H1 (cell line): Measurements from ENCODE around the gene TMA7B. TPM values are rescaled to one million over a fixed set of nuclear protein-coding genes. Genes with fewer than 3 reads are reported as not detected.

Experiments used
- CTCF ChIA-PET: fragments of 300-600 bp; sonication (Branson Sonifier 250); formaldehyde crosslinking; loops from one replicate; lab custom pipeline; 2021; ENCODE audit not compliant: partially characterized antibody; lab: Charles Lee
- POLR2A ChIA-PET: fragments of 300-600 bp; sonication (Branson Sonifier 250); formaldehyde crosslinking; loops from one replicate; lab custom pipeline; 2021; ENCODE audit warnings: inconsistent platforms; ENCODE audit not compliant: partially characterized antibody; lab: Charles Lee
- DNase-seq, 2 experiments: peaks; one replicate each; pipeline versions ENCODE4 v3.0.0 to v3.0.0-alpha.2; 2010 to 2022; ENCODE audit warnings: low spot score in 2 of 2, low read depth in 1 of 2, mixed read lengths in 1 of 2
- FAIRE-seq: peaks from 2 replicates; lab custom pipeline; 2011; peaks lifted over from hg19 to GRCh38; lab: Jason Lieb, UNC
- H2AFZ ChIP-seq: 2 replicates; pipeline ENCODE4 v1.8.1; 2012; ENCODE audit warnings: low read length, inconsistent platforms
- H2AK5ac ChIP-seq: 2 replicates; pipeline ENCODE4 v1.6.1; 2013; ENCODE audit warnings: low read depth, low read length
- H2BK120ac ChIP-seq: replicated peaks from 2 replicates; pipeline ENCODE3; 2013; ENCODE audit warnings: low read depth, low read length, inconsistent platforms
- H2BK12ac ChIP-seq: 2 replicates; pipeline ENCODE4 v1.6.1; 2013; ENCODE audit warnings: low read depth, low read length
- H2BK15ac ChIP-seq: 2 replicates; pipeline ENCODE4 v1.6.1; 2013; ENCODE audit warnings: low read length
- H2BK20ac ChIP-seq: 2 replicates; pipeline ENCODE4 v1.6.1; 2013; ENCODE audit warnings: low read length
- H2BK5ac ChIP-seq: 2 replicates; pipeline ENCODE4 v1.6.1; 2013; ENCODE audit warnings: low read depth, low read length
- H3K14ac ChIP-seq: 2 replicates; pipeline ENCODE4 v1.6.1; 2013; ENCODE audit warnings: inconsistent platforms; ENCODE audit not compliant: insufficient read length
- H3K18ac ChIP-seq: 2 replicates; pipeline ENCODE4 v1.6.1; 2013; ENCODE audit warnings: low read length; ENCODE audit errors: extremely low read depth
- H3K23ac ChIP-seq: 2 replicates; pipeline ENCODE4 v1.6.1; 2013; ENCODE audit warnings: inconsistent platforms; ENCODE audit not compliant: insufficient read length
- H3K23me2 ChIP-seq: 2 replicates; pipeline ENCODE4 v1.6.1; 2013; ENCODE audit warnings: low read depth, low read length
- H3K27ac ChIP-seq: 2 replicates; pipeline ENCODE4 v1.6.1; 2011; ENCODE audit warnings: low read depth, low read length, inconsistent platforms
- H3K27me3 ChIP-seq, 4 experiments: replicated peaks in 1 of 4; 1 replicate in 1 of 4; 2 replicates in 3 of 4; pipeline versions ENCODE4 v1.6.1 to v1.8.1; 2011 to 2013; ENCODE audit warnings: low read length in 3 of 4, mild to moderate bottlenecking in 3 of 4, inconsistent platforms in 2 of 4, mixed read lengths in 2 of 4, moderate library complexity in 1 of 4; ENCODE audit not compliant: control insufficient read depth in 3 of 4, insufficient read depth in 3 of 4; ENCODE audit errors: extremely low read depth in 1 of 4
- H3K36me3 ChIP-seq, 4 experiments: 2 replicates each; pipeline versions ENCODE4 v1.6.1 to v1.8.1; 2011 to 2013; ENCODE audit warnings: mild to moderate bottlenecking in 4 of 4, low read length in 3 of 4, moderate library complexity in 2 of 4, control low read depth in 1 of 4, inconsistent platforms in 1 of 4; ENCODE audit not compliant: insufficient read depth in 4 of 4, control insufficient read depth in 2 of 4
- H3K4ac ChIP-seq: replicated peaks from 2 replicates; pipeline ENCODE3; 2013; ENCODE audit warnings: low read length, low read depth, mixed read lengths, inconsistent platforms; ENCODE audit not compliant: insufficient read length
- H3K4me1 ChIP-seq, 4 experiments: replicated peaks in 1 of 4; 1 replicate in 1 of 4; 2 replicates in 3 of 4; pipeline versions ENCODE4 v1.6.1 to v1.8.1; 2011 to 2013; ENCODE audit warnings: low read length in 3 of 4, inconsistent platforms in 2 of 4, mixed read lengths in 1 of 4; ENCODE audit not compliant: insufficient read depth in 4 of 4, control insufficient read depth in 3 of 4
- H3K4me2 ChIP-seq, 2 experiments: 2 replicates each; pipeline versions ENCODE4 v1.6.1 to v1.8.1; 2011 to 2013; ENCODE audit warnings: low read depth in 2 of 2, low read length in 2 of 2, control low read depth in 1 of 2, inconsistent platforms in 1 of 2, mild to moderate bottlenecking in 1 of 2; ENCODE audit not compliant: insufficient read depth in 1 of 2
- H3K4me3 ChIP-seq, 4 experiments: fragments of 200-600, 300-600 bp in 1 of 4; sonication (generic), shearing (Covaris generic), sonication (Bioruptor Twin) in 1 of 4; 2 replicates each; pipeline versions ENCODE4 v1.5.1 to v1.8.1; 2011 to 2016; ENCODE audit warnings: low read length in 4 of 4, low read depth in 3 of 4, control low read depth in 2 of 4, inconsistent platforms in 2 of 4, mild to moderate bottlenecking in 2 of 4, mixed read lengths in 1 of 4, moderate library complexity in 1 of 4; ENCODE audit not compliant: insufficient read depth in 2 of 4; ENCODE audit errors: extremely low read depth in 1 of 4
- H3K56ac ChIP-seq: replicated peaks from 2 replicates; pipeline ENCODE3; 2013; ENCODE audit warnings: low read depth, mild to moderate bottlenecking, mixed read lengths, low read length, inconsistent platforms; ENCODE audit not compliant: insufficient read length
- H3K79me1 ChIP-seq: 2 replicates; pipeline ENCODE4 v1.6.1; 2013; ENCODE audit warnings: low read depth, low read length, control low read depth
- H3K79me2 ChIP-seq, 2 experiments: 2 replicates each; pipeline versions ENCODE4 v1.6.1 to v1.8.1; 2012 to 2013; ENCODE audit warnings: low read length in 2 of 2, mild to moderate bottlenecking in 2 of 2, inconsistent platforms in 1 of 2; ENCODE audit not compliant: insufficient read depth in 2 of 2, control insufficient read depth in 1 of 2
- H3K9ac ChIP-seq, 4 experiments: replicated peaks in 1 of 4; 1 replicate in 1 of 4; 2 replicates in 3 of 4; pipeline versions ENCODE4 v1.6.1 to v1.8.1; 2011 to 2013; ENCODE audit warnings: low read depth in 3 of 4, low read length in 3 of 4, control low read depth in 2 of 4, mild to moderate bottlenecking in 2 of 4, moderate library complexity in 2 of 4, inconsistent platforms in 1 of 4; ENCODE audit errors: extremely low read depth in 1 of 4
- H3K9me3 ChIP-seq, 2 experiments: 2 replicates each; pipeline versions ENCODE4 v1.6.1 to v1.8.1; 2012 to 2013; ENCODE audit warnings: mild to moderate bottlenecking in 2 of 2, moderate library complexity in 2 of 2, control low read depth in 1 of 2, inconsistent platforms in 1 of 2, low read depth in 1 of 2, low read length in 1 of 2, mixed read lengths in 1 of 2; ENCODE audit not compliant: insufficient read depth in 2 of 2
- H4K20me1 ChIP-seq, 2 experiments: replicated peaks in 1 of 2; 2 replicates each; pipeline versions ENCODE3 to v1.8.1; 2011 to 2013; ENCODE audit warnings: inconsistent platforms in 2 of 2, low read length in 2 of 2, mild to moderate bottlenecking in 1 of 2; ENCODE audit not compliant: insufficient read depth in 2 of 2, control insufficient read depth in 1 of 2
- H4K5ac ChIP-seq: 2 replicates; pipeline ENCODE4 v1.6.1; 2013; ENCODE audit warnings: low read length, low read depth, mixed read lengths, inconsistent platforms; ENCODE audit not compliant: insufficient read length
- H4K8ac ChIP-seq: 2 replicates; pipeline ENCODE4 v1.8.0; 2013; ENCODE audit warnings: mild to moderate bottlenecking, moderate library complexity, low read length, inconsistent platforms; ENCODE audit not compliant: insufficient read depth; ENCODE audit errors: extremely low read depth
- H4K91ac ChIP-seq: replicated peaks from 2 replicates; pipeline ENCODE3; 2013; ENCODE audit warnings: low read length, mixed read lengths, inconsistent platforms; ENCODE audit not compliant: insufficient read length
- ASH2L ChIP-seq: fragments of 200-600, 300-600 bp; sonication (generic); IDR thresholded peaks from one replicate; pipeline ENCODE4 v1.7.1; 2017; ENCODE audit warnings: low read length
- RXRA ChIP-seq: IDR thresholded peaks from 2 replicates; pipeline ENCODE4 v1.6.1; 2011; ENCODE audit warnings: low read depth, mild to moderate bottlenecking, low read length, moderate library complexity; ENCODE audit not compliant: insufficient read depth
- SIN3A ChIP-seq, 2 experiments: IDR thresholded peaks in 1 of 2; conservative IDR thresholded peaks in 1 of 2; 2 replicates each; pipeline ENCODE4 v1.6.1; 2011 to 2012; ENCODE audit warnings: low read length in 2 of 2, improper control_type of control experiment in 1 of 2, low read depth in 1 of 2, mild to moderate bottlenecking in 1 of 2
- SP1 ChIP-seq: IDR thresholded peaks from 2 replicates; pipeline ENCODE4 v1.6.1; 2011; ENCODE audit warnings: low read depth, low read length
- TAF7 ChIP-seq: optimal IDR thresholded peaks from 2 replicates; pipeline ENCODE3; 2011; ENCODE audit warnings: low read depth, mild to moderate bottlenecking, inconsistent platforms, low read length, moderate library complexity, borderline replicate concordance
- TEAD4 ChIP-seq: IDR thresholded peaks from 2 replicates; pipeline ENCODE4 v1.6.1; 2012; ENCODE audit warnings: low read depth, low read length, inconsistent platforms, mixed read lengths
- WGBS, 2 experiments: shearing (Covaris generic) in 1 of 2; methylation state at CpG; one replicate each; pipeline versions ENCODE4 v1.1.6 to v1.1.7; 2013 to 2015; ENCODE audit warnings: low lambda C conversion rate in 2 of 2, mixed read lengths in 2 of 2, inconsistent platforms in 1 of 2, low coverage in 1 of 2, missing lambda C conversion rate in 1 of 2; ENCODE audit not compliant: insufficient replicate concordance in 2 of 2, insufficient coverage in 1 of 2, insufficient read length in 1 of 2; ENCODE audit errors: extremely low coverage in 1 of 2, missing lambda C conversion rate in 1 of 2; 5-methylcytosine and 5-hydroxymethylcytosine counted together
- polyA plus RNA-seq, 7 experiments: library from polyadenylated mRNA; depleted of rRNA in 3 of 7; stranded (reverse) in 5 of 7; unstranded in 2 of 7; fragments of >200 nt in 5 of 7; fragments of 200-250 nt in 2 of 7; gene quantifications; 1 replicate in 5 of 7; 2 replicates in 1 of 7; 4 replicates in 1 of 7; pipeline versions ENCODE4 v1.2.1 to v1.2.3, GENCODE V29; 2011 to 2013; ENCODE audit warnings: missing spikeins in 2 of 7, mixed read lengths in 2 of 7
- total RNA-seq: library from RNA; stranded (reverse); fragmentation: NEBNext Ultra II Directional; extraction: Animal tissue kit (Norgen Biotek cat#: 25700); gene quantifications from 2 replicates; pipeline ENCODE4 v1.2.1, GENCODE V29; 2021

The TMA7B gene
- total and polyA plus RNA-seq, 2 of the 8 experiments (the other 6 are each of a cell fraction or from before 2014, with no cell fraction given), result not detected

GRCh38 chr22:39984746-39985145 is 24.5 kb downstream of the TMA7B start:
- H3K79me2 ChIP-seq, result no peaks in the 10 kb centered on the region
- H3K9ac ChIP-seq, result no peak overlapping the region
- H3K9me3 ChIP-seq, result no peaks in the 10 kb centered on the region
- no peaks in the 10 kb centered on the region for H3K36me3 ChIP-seq
- TF ChIP-seq ASH2L, result no peak
- no peak for TF ChIP-seq SP1
- no peak for TF ChIP-seq TAF7
- no peak for TF ChIP-seq SIN3A (conservative IDR thresholded peaks at IDR 0.05 in 1 of 2, IDR thresholded peaks at IDR 0.05 in 1 of 2; ENCODE audit: low read depth in 1 of 2, low read length in 2 of 2)
- TF ChIP-seq TEAD4, result no peak
- TF ChIP-seq RXRA, result no peak
- CTCF ChIA-PET, result interaction anchor here (0.5 to 2.1 kb wide), 7 partner anchors 9 to 469 kb away, joined by 3 to 13 read pairs (median 4); no protein-coding TSS in a partner anchor
- no peak overlapping the region for H2BK120ac ChIP-seq
- no peaks in the 10 kb centered on the region for H3K79me1 ChIP-seq
- no peaks in the 10 kb centered on the region for H4K20me1 ChIP-seq
- no peak overlapping the region for H2AFZ ChIP-seq
- no peak overlapping the region for H3K14ac ChIP-seq
- peaks cover 0 to 3% (median 2%) of the 10 kb centered on the region in 4 experiments; a peak in 3 of 7 replicates for H3K4me1 ChIP-seq
- peaks cover 2% of the 10 kb centered on the region; the same call in 1 of the 2 replicates for H3K23me2 ChIP-seq
- H3K4me3 ChIP-seq, result no peak overlapping the region
- H2BK15ac ChIP-seq, result no peak overlapping the region
- POLR2A ChIA-PET, result interaction anchor here (1.0 to 1.2 kb wide), 2 partner anchors 13 to 21 kb away, joined by 3 to 5 read pairs; no protein-coding TSS in a partner anchor
- no peak overlapping the region for H2AK5ac ChIP-seq
- FAIRE-seq (no peak), DNase-seq (no peak)
- no peak overlapping the region for H4K91ac ChIP-seq
- peaks cover 0 to 3% (median 0%) of the 10 kb centered on the region in 4 experiments; a peak in 4 of 7 replicates for H3K27me3 ChIP-seq
- H4K8ac ChIP-seq, result no peak overlapping the region
- no peak overlapping the region for H2BK5ac ChIP-seq
- no peak overlapping the region for H3K23ac ChIP-seq
- H3K4ac ChIP-seq, result no peak overlapping the region
- 93% methylated on average over 2 of the region's 2 CpGs; no CpG with 5 or more reads in 1 of the 2 experiments for WGBS, 2 experiments
- no peak overlapping the region for H3K56ac ChIP-seq
- no peak overlapping the region for H4K5ac ChIP-seq
- H3K18ac ChIP-seq, result no peak overlapping the region
- no peak overlapping the region for H2BK20ac ChIP-seq
- no peak overlapping the region for H3K4me2 ChIP-seq
- no peak overlapping the region for H3K27ac ChIP-seq
- no peak overlapping the region for H2BK12ac ChIP-seq
